GM23338 (cell line): ENCODE data around the gene SLC6A15. TPM values are rescaled to one million over a fixed set of nuclear protein-coding genes. Genes with fewer than 3 reads are reported as not detected.

Experiments
- ATAC-seq: fragments of 200-7000 bp; cut with Tn5 transposase; 3 replicates; pipeline ENCODE4 v1.9.1; 2020
- DNase-seq: peaks from one replicate; pipeline ENCODE4 v3.0.0-alpha.2; 2015; ENCODE audit warnings: low spot score
- H2AFZ ChIP-seq: fragments of 200-600 bp; sonication (generic); 2 replicates; pipeline ENCODE4 v1.8.0; 2016; ENCODE audit warnings: antibody characterized with exemption, mild to moderate bottlenecking, moderate library complexity
- H3F3A ChIP-seq: fragments of 200-600 bp; sonication (generic); replicated peaks from 2 replicates; pipeline ENCODE4 v1.8.0; 2017; ENCODE audit warnings: antibody characterized with exemption, mixed run types, low read depth
- H3K27ac ChIP-seq: fragments of 200-600 bp; sonication (generic); 2 replicates; pipeline ENCODE4 v1.6.1; 2016; ENCODE audit warnings: low read depth
- H3K27me3 ChIP-seq: fragments of 200-600 bp; sonication (generic); 2 replicates; pipeline ENCODE4 v1.8.0; 2016; ENCODE audit warnings: mild to moderate bottlenecking, mixed run types, moderate library complexity; ENCODE audit not compliant: insufficient read depth
- H3K36me3 ChIP-seq: fragments of 200-600 bp; sonication (generic); 2 replicates; pipeline ENCODE4 v1.8.0; 2016; ENCODE audit warnings: mild to moderate bottlenecking; ENCODE audit not compliant: insufficient read depth
- H3K4me1 ChIP-seq: fragments of 200-600 bp; sonication (generic); 2 replicates; pipeline ENCODE4 v1.8.0; 2016; ENCODE audit warnings: mild to moderate bottlenecking, moderate library complexity; ENCODE audit not compliant: insufficient read depth
- H3K4me2 ChIP-seq: fragments of 200-600 bp; sonication (generic); 2 replicates; pipeline ENCODE4 v1.7.1; 2017; ENCODE audit warnings: mixed run types
- H3K4me3 ChIP-seq: fragments of 200-600 bp; sonication (generic); 2 replicates; pipeline ENCODE4 v1.6.1; 2016; ENCODE audit warnings: mixed run types
- H3K79me2 ChIP-seq: fragments of 200-600 bp; sonication (generic); replicated peaks from 2 replicates; pipeline ENCODE4 v1.8.0; 2017; ENCODE audit warnings: mild to moderate bottlenecking; ENCODE audit not compliant: insufficient read depth
- H3K9me2 ChIP-seq: fragments of 200-600 bp; sonication (generic); 2 replicates; pipeline ENCODE4 v1.8.0; 2017; ENCODE audit not compliant: insufficient read depth
- H4K20me1 ChIP-seq: fragments of 200-600 bp; sonication (generic); replicated peaks from 2 replicates; pipeline ENCODE4 v1.8.0; 2017; ENCODE audit warnings: mild to moderate bottlenecking; ENCODE audit not compliant: insufficient read depth
- H3K27ac Mint-ChIP-seq: 2 replicates; pipeline ENCODE4 v1.8.0; 2020; ENCODE audit warnings: inconsistent platforms, mild to moderate bottlenecking, moderate library complexity, mixed read lengths
- H3K27me3 Mint-ChIP-seq: 3 replicates; pipeline ENCODE4 v1.8.0; 2022; ENCODE audit warnings: low read depth, mild to moderate bottlenecking, moderate library complexity, mixed read lengths, inconsistent platforms; ENCODE audit not compliant: insufficient read depth, poor library complexity
- H3K36me3 Mint-ChIP-seq: 3 replicates; pipeline ENCODE4 v1.8.0; 2021; ENCODE audit warnings: low read depth, mild to moderate bottlenecking, inconsistent platforms, moderate library complexity, mixed read lengths
- H3K4me1 Mint-ChIP-seq: 3 replicates; pipeline ENCODE4 v1.8.0; 2020; ENCODE audit warnings: mild to moderate bottlenecking, inconsistent platforms, mixed read lengths
- H3K4me3 Mint-ChIP-seq: 3 replicates; pipeline ENCODE4 v1.8.0; 2021; ENCODE audit warnings: moderate library complexity, mild to moderate bottlenecking, inconsistent platforms, mixed read lengths
- H3K9me3 Mint-ChIP-seq: 3 replicates; pipeline ENCODE4 v1.8.0; 2020; ENCODE audit warnings: moderate library complexity, mild to moderate bottlenecking, inconsistent platforms, mixed read lengths
- JUNB ChIP-seq: IDR thresholded peaks from one replicate; pipeline ENCODE4 v1.6.1; 2016; ENCODE audit warnings: antibody characterized with exemption; ENCODE audit not compliant: unreplicated experiment
- NANOG ChIP-seq: IDR thresholded peaks from 2 replicates; pipeline ENCODE4 v1.6.1; 2016; ENCODE audit warnings: antibody characterized with exemption, borderline replicate concordance
- ZNF114 ChIP-seq: fragments of 250-450 bp; sonication (Bioruptor Pico); IDR thresholded peaks from 2 replicates; pipeline ENCODE4 v1.5.0; 2020; ENCODE audit warnings: mild to moderate bottlenecking, moderate library complexity
- ZNF331 ChIP-seq: fragments of 250-450 bp; sonication (Bioruptor Pico); IDR thresholded peaks from 2 replicates; pipeline ENCODE4 v1.5.0; 2020; ENCODE audit warnings: low read depth, mild to moderate bottlenecking, moderate library complexity
- polyA plus RNA-seq: library from polyadenylated mRNA; unstranded; fragments of >200 nt; fragmentation: Nextera tagmentation; extraction: Ambion mirVana; gene quantifications from 2 replicates; pipeline ENCODE4 v1.2.1, GENCODE V29; 2016
- total RNA-seq: library from RNA; depleted of rRNA; stranded (reverse); fragments of >200 nt; shearing (Covaris generic); gene quantifications from 2 replicates; pipeline ENCODE4 v1.2.3, GENCODE V29; 2014
- TF ChIP-seq, protein P1 (sequence below): IDR thresholded peaks from 2 replicates; pipeline ENCODE4 v1.6.1; 2016; ENCODE audit warnings: antibody characterized with exemption
- TF ChIP-seq, protein P2 (sequence below): fragments of 250-450 bp; sonication (Bioruptor Pico); IDR thresholded peaks from 2 replicates; pipeline ENCODE4 v1.5.0; 2020; ENCODE audit warnings: mild to moderate bottlenecking, moderate library complexity

Gene SLC6A15
- total and polyA plus RNA-seq, 2 experiments from 2014 or later, result 12.1 to 27.9 TPM

DNA sequence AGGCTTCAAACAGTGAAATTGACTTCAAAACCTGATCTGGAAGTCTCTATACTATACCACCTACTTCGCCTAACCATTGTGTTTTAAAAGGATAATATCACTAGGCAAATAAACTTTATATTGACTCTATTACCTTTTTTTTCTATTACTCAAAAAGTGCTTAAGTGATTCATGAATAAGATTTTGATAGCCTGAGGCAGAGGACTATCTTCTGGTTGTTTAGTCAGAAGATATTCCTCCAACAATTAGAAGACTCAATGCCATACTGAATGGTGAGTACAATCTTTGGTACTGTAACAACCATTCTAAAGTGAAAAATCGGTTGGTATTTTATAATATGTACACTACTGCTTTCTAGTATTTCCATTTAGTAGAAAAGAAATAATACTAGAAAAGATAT lies 22.8 kb downstream of the SLC6A15 start:
- Mint-ChIP-seq H3K9me3 (no peaks in the 10 kb centered on the region), H3K27me3 (no peaks in the 10 kb centered on the region), H3K36me3 (no peaks in the 10 kb centered on the region), H3K4me1 (peaks cover 7% of the 10 kb centered on the region; the same call in 2 of the 3 replicates), H3K4me3 (no peak overlapping the region), H3K27ac (no peak overlapping the region)
- Histone ChIP-seq H3K9me2 (no peaks in the 10 kb centered on the region), H3K4me2 (no peak overlapping the region), H3K4me1 (peaks cover 13% of the 10 kb centered on the region), H3K27ac (no peak overlapping the region), H3K27me3 (no peaks in the 10 kb centered on the region), H4K20me1 (no peaks in the 10 kb centered on the region), H3K79me2 (no peaks in the 10 kb centered on the region), H3F3A (no peaks in the 10 kb centered on the region), H3K4me3 (no peak overlapping the region), H3K36me3 (no peaks in the 10 kb centered on the region), H2AFZ (no peak overlapping the region)
- DNase-seq, result no peak
- TF ChIP-seq, protein P1, sequence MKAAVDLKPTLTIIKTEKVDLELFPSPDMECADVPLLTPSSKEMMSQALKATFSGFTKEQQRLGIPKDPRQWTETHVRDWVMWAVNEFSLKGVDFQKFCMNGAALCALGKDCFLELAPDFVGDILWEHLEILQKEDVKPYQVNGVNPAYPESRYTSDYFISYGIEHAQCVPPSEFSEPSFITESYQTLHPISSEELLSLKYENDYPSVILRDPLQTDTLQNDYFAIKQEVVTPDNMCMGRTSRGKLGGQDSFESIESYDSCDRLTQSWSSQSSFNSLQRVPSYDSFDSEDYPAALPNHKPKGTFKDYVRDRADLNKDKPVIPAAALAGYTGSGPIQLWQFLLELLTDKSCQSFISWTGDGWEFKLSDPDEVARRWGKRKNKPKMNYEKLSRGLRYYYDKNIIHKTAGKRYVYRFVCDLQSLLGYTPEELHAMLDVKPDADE, result no peak
- TF ChIP-seq NANOG, result no peak
- TF ChIP-seq ZNF331 (CRISPR knock-in tag), result no peak
- TF ChIP-seq, protein P2, sequence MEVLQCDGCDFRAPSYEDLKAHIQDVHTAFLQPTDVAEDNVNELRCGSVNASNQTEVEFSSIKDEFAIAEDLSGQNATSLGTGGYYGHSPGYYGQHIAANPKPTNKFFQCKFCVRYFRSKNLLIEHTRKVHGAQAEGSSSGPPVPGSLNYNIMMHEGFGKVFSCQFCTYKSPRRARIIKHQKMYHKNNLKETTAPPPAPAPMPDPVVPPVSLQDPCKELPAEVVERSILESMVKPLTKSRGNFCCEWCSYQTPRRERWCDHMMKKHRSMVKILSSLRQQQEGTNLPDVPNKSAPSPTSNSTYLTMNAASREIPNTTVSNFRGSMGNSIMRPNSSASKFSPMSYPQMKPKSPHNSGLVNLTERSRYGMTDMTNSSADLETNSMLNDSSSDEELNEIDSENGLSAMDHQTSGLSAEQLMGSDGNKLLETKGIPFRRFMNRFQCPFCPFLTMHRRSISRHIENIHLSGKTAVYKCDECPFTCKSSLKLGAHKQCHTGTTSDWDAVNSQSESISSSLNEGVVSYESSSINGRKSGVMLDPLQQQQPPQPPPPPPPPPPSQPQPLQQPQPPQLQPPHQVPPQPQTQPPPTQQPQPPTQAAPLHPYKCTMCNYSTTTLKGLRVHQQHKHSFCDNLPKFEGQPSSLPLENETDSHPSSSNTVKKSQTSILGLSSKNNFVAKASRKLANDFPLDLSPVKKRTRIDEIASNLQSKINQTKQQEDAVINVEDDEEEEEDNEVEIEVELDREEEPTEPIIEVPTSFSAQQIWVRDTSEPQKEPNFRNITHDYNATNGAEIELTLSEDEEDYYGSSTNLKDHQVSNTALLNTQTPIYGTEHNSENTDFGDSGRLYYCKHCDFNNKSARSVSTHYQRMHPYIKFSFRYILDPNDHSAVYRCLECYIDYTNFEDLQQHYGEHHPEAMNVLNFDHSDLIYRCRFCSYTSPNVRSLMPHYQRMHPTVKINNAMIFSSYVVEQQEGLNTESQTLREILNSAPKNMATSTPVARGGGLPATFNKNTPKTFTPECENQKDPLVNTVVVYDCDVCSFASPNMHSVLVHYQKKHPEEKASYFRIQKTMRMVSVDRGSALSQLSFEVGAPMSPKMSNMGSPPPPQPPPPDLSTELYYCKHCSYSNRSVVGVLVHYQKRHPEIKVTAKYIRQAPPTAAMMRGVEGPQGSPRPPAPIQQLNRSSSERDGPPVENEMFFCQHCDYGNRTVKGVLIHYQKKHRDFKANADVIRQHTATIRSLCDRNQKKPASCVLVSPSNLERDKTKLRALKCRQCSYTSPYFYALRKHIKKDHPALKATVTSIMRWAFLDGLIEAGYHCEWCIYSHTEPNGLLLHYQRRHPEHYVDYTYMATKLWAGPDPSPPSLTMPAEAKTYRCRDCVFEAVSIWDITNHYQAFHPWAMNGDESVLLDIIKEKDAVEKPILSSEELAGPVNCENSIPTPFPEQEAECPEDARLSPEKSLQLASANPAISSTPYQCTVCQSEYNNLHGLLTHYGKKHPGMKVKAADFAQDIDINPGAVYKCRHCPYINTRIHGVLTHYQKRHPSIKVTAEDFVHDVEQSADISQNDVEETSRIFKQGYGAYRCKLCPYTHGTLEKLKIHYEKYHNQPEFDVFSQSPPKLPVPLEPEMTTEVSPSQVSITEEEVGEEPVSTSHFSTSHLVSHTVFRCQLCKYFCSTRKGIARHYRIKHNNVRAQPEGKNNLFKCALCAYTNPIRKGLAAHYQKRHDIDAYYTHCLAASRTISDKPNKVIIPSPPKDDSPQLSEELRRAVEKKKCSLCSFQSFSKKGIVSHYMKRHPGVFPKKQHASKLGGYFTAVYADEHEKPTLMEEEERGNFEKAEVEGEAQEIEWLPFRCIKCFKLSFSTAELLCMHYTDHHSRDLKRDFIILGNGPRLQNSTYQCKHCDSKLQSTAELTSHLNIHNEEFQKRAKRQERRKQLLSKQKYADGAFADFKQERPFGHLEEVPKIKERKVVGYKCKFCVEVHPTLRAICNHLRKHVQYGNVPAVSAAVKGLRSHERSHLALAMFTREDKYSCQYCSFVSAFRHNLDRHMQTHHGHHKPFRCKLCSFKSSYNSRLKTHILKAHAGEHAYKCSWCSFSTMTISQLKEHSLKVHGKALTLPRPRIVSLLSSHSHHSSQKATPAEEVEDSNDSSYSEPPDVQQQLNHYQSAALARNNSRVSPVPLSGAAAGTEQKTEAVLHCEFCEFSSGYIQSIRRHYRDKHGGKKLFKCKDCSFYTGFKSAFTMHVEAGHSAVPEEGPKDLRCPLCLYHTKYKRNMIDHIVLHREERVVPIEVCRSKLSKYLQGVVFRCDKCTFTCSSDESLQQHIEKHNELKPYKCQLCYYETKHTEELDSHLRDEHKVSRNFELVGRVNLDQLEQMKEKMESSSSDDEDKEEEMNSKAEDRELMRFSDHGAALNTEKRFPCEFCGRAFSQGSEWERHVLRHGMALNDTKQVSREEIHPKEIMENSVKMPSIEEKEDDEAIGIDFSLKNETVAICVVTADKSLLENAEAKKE (CRISPR knock-in tag), result no peak
- ATAC-seq, result no peak

DNA sequence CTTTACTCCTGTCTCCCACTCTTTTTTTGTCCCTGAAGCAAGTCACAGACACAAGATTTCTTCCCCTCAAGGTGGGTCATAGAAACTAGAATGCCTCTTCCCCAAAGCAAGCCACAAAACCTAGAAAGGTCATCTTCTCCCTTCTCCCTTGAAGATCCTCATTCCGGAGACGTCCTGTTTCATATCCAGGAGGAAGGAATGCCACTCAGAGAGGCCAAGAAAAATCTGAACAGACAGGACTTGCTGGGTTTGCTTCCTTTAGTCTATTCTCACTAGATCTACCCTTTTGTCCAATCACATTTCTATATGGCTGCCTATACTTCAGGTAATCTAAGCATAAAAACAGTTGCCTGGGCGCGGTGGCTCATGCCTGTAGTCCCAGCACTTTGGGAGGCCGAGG lies 23.7 kb downstream of the SLC6A15 start:
- DNase-seq, result no peak
- H2AFZ ChIP-seq, result no peak overlapping the region
- H3K9me3 Mint-ChIP-seq, result no peaks in the 10 kb centered on the region
- no peaks in the 10 kb centered on the region for H3K27me3 Mint-ChIP-seq
- H3K27me3 ChIP-seq, result no peaks in the 10 kb centered on the region
- no peak overlapping the region for H3K27ac ChIP-seq
- H3K4me1 ChIP-seq, result peaks cover 13% of the 10 kb centered on the region
- no peak overlapping the region for H3K4me3 Mint-ChIP-seq
- no peaks in the 10 kb centered on the region for H3K36me3 Mint-ChIP-seq
- no peaks in the 10 kb centered on the region for H3K36me3 ChIP-seq
- H3K4me2 ChIP-seq, result no peak overlapping the region
- H3F3A ChIP-seq, result no peaks in the 10 kb centered on the region
- H3K9me2 ChIP-seq, result no peaks in the 10 kb centered on the region
- no peaks in the 10 kb centered on the region for H3K79me2 ChIP-seq
- H3K4me1 Mint-ChIP-seq, result peaks cover 7% of the 10 kb centered on the region; the same call in 2 of the 3 replicates
- no peak overlapping the region for H3K4me3 ChIP-seq
- no peaks in the 10 kb centered on the region for H4K20me1 ChIP-seq
- no peak overlapping the region for H3K27ac Mint-ChIP-seq
- ATAC-seq, result no peak
- TF ChIP-seq JUNB, result no peak
- TF ChIP-seq, protein P2 (CRISPR knock-in tag), result no peak
- TF ChIP-seq ZNF114 (CRISPR knock-in tag), result no peak
